GM12891 (cell line): ENCODE measurements around the gene CCDC66.

ENCODE experiments used
- PAX5 ChIP-seq: IDR thresholded peaks from 2 replicates; pipeline ENCODE4 v1.6.1; 2011; ENCODE audit warnings: low read length, moderate library complexity, mild to moderate bottlenecking; ENCODE audit not compliant: insufficient read depth, severe bottlenecking
- POLR2A ChIP-seq: IDR thresholded peaks from 2 replicates; pipeline ENCODE4 v1.6.1; 2011; ENCODE audit warnings: low read depth, low read length, control low read depth
- POLR2AphosphoS5 ChIP-seq: IDR thresholded peaks from 2 replicates; pipeline ENCODE4 v1.6.1; 2011; ENCODE audit warnings: low read depth, low read length, control low read depth
- SPI1 ChIP-seq: IDR thresholded peaks from 2 replicates; pipeline ENCODE4 v1.6.1; 2011; ENCODE audit warnings: low read depth, low read length, control low read depth
- TAF1 ChIP-seq: IDR thresholded peaks from 2 replicates; pipeline ENCODE4 v1.6.1; 2011; ENCODE audit warnings: low read depth, low read length, control low read depth

GRCh38 chr3:56591262-56591661, 34.3 kb downstream of the CCDC66 start:
- TF ChIP-seq POLR2A (no peak), TAF1 (no peak), POLR2AphosphoS5 (no peak), PAX5 (no peak), SPI1 (no peak)
